SK-N-SH (cell line): ENCODE measurements around the gene BCL2A1. TPM values are rescaled to one million over a fixed set of nuclear protein-coding genes. Genes with fewer than 3 reads are reported as not detected.

Source experiments
- CTCF ChIA-PET: fragments of 300-600, 350-600 bp; formaldehyde crosslinking; extraction: SDS; loops from one replicate; lab custom pipeline; 2021; lab: Yijun Ruan, JAX
- POLR2A ChIA-PET: fragments of 350-600 bp; sonication (Branson Sonifier 250); formaldehyde crosslinking; extraction: SDS; loops from one replicate; lab custom pipeline; 2020; ENCODE audit warnings: antibody characterized with exemption, inconsistent platforms; lab: Yijun Ruan, JAX
- DNase-seq: peaks from one replicate; pipeline ENCODE4 v3.0.0; 2012
- H2AFZ ChIP-seq: fragments of 200-600 bp; sonication (generic); 2 replicates; pipeline ENCODE4 v1.8.1; 2016; ENCODE audit warnings: antibody characterized with exemption, mild to moderate bottlenecking, low read depth
- H3F3A ChIP-seq: fragments of 200-600 bp; sonication (generic); replicated peaks from 2 replicates; pipeline ENCODE3; 2016; ENCODE audit warnings: antibody characterized with exemption, mild to moderate bottlenecking; ENCODE audit not compliant: insufficient read depth
- H3K27ac ChIP-seq, 2 experiments: fragments of 200-500 bp in 1 of 2; fragments of 200-600 bp in 1 of 2; sonication (Bioruptor generic) in 1 of 2; sonication (generic), shearing (Covaris generic) in 1 of 2; 2 replicates each; pipeline versions ENCODE4 v1.5.1 to v1.6.1; 2014 to 2016; ENCODE audit warnings: low read depth in 2 of 2, inconsistent platforms in 1 of 2, low read length in 1 of 2, mild to moderate bottlenecking in 1 of 2, mixed read lengths in 1 of 2
- H3K27me3 ChIP-seq: fragments of 200-600 bp; sonication (generic), shearing (Covaris generic); 2 replicates; pipeline ENCODE4 v1.6.1; 2016; ENCODE audit warnings: mixed run types; ENCODE audit not compliant: insufficient read depth
- H3K36me3 ChIP-seq, 2 experiments: fragments of 200-500 bp in 1 of 2; fragments of 200-600 bp in 1 of 2; sonication (Bioruptor generic) in 1 of 2; sonication (generic) in 1 of 2; replicated peaks in 1 of 2; 2 replicates each; pipeline versions ENCODE3 to v1.5.1; 2014 to 2016; ENCODE audit warnings: low read length in 1 of 2, mild to moderate bottlenecking in 1 of 2; ENCODE audit not compliant: insufficient read depth in 2 of 2, control insufficient read depth in 1 of 2
- H3K4me1 ChIP-seq, 2 experiments: fragments of 200-500 bp in 1 of 2; fragments of 200-600 bp in 1 of 2; sonication (Bioruptor generic) in 1 of 2; sonication (generic), shearing (Covaris generic) in 1 of 2; 2 replicates each; pipeline versions ENCODE4 v1.5.1 to v1.6.1; 2014 to 2016; ENCODE audit warnings: low read depth in 1 of 2, low read length in 1 of 2, mixed run types in 1 of 2; ENCODE audit not compliant: insufficient read depth in 2 of 2, control insufficient read depth in 1 of 2
- H3K4me2 ChIP-seq: fragments of 200-600 bp; sonication (generic), shearing (Covaris generic); 2 replicates; pipeline ENCODE4 v1.6.1; 2017; ENCODE audit warnings: mixed run types
- H3K4me3 ChIP-seq, 2 experiments: fragments of 200-500 bp in 1 of 2; fragments of 200-600 bp in 1 of 2; sonication (Bioruptor generic) in 1 of 2; sonication (generic), shearing (Covaris generic) in 1 of 2; 2 replicates each; pipeline versions ENCODE4 v1.5.1 to v1.8.1; 2014 to 2016; ENCODE audit warnings: low read depth in 2 of 2, inconsistent platforms in 1 of 2, low read length in 1 of 2, mild to moderate bottlenecking in 1 of 2, mixed read lengths in 1 of 2, moderate library complexity in 1 of 2
- H3K79me2 ChIP-seq: fragments of 200-600 bp; sonication (generic); 2 replicates; pipeline ENCODE4 v1.8.1; 2017; ENCODE audit warnings: mild to moderate bottlenecking; ENCODE audit not compliant: insufficient read depth
- H3K9ac ChIP-seq: fragments of 200-600 bp; sonication (generic); 2 replicates; pipeline ENCODE4 v1.6.1; 2017; ENCODE audit warnings: mixed run types
- H3K9me2 ChIP-seq: fragments of 200-600 bp; sonication (generic); 2 replicates; pipeline ENCODE4 v1.6.1; 2017; ENCODE audit warnings: mixed run types
- H3K9me3 ChIP-seq: fragments of 200-600 bp; sonication (generic); 2 replicates; pipeline ENCODE4 v1.6.1; 2017; ENCODE audit warnings: mixed run types, mild to moderate bottlenecking, moderate library complexity
- H4K20me1 ChIP-seq: fragments of 200-600 bp; sonication (generic); 2 replicates; pipeline ENCODE4 v1.6.1; 2017; ENCODE audit warnings: mild to moderate bottlenecking, mixed run types; ENCODE audit not compliant: insufficient read depth
- EP300 ChIP-seq, 2 experiments: IDR thresholded peaks; 2 replicates each; pipeline versions ENCODE4 v1.4.0 to v1.6.1; 2012; ENCODE audit warnings: borderline replicate concordance in 1 of 2, low read depth in 1 of 2, low read length in 1 of 2
- FOSL2 ChIP-seq: IDR thresholded peaks from 2 replicates; pipeline ENCODE4 v1.4.0; 2012; ENCODE audit warnings: low read depth, mild to moderate bottlenecking, moderate library complexity, borderline replicate concordance
- FOXJ3 ChIP-seq: sonication (generic); formaldehyde crosslinking; IDR thresholded peaks from 2 replicates; pipeline ENCODE4 v1.5.1; 2020; ENCODE audit warnings: mild to moderate bottlenecking, missing genetic modification reagents
- FOXM1 ChIP-seq: IDR thresholded peaks from 2 replicates; pipeline ENCODE4 v1.4.0; 2012; ENCODE audit warnings: low read depth, mild to moderate bottlenecking
- GABPA ChIP-seq: IDR thresholded peaks from 2 replicates; pipeline ENCODE4 v1.4.0; 2012; ENCODE audit warnings: low read depth, mild to moderate bottlenecking
- GATA2 ChIP-seq: sonication (generic); formaldehyde crosslinking; IDR thresholded peaks from 2 replicates; pipeline ENCODE4 v1.5.0; 2020; ENCODE audit warnings: mild to moderate bottlenecking, missing genetic modification reagents
- JUND ChIP-seq: IDR thresholded peaks from 2 replicates; pipeline ENCODE4 v1.4.0; 2012
- MEF2A ChIP-seq: IDR thresholded peaks from 2 replicates; pipeline ENCODE4 v1.4.0; 2012; ENCODE audit warnings: low read depth, borderline replicate concordance
- MXI1 ChIP-seq: IDR thresholded peaks from 2 replicates; pipeline ENCODE4 v1.6.1; 2012; ENCODE audit warnings: mild to moderate bottlenecking, low read depth, low read length, improper control_type of control experiment
- NFIC ChIP-seq: IDR thresholded peaks from 2 replicates; pipeline ENCODE4 v1.4.0; 2012; ENCODE audit warnings: borderline replicate concordance
- PBX3 ChIP-seq: IDR thresholded peaks from 2 replicates; pipeline ENCODE4; 2012
- RAD21 ChIP-seq: IDR thresholded peaks from 2 replicates; pipeline ENCODE4 v1.6.1; 2012; ENCODE audit warnings: mild to moderate bottlenecking, low read length
- RFX5 ChIP-seq: IDR thresholded peaks from 2 replicates; pipeline ENCODE4 v1.6.1; 2012; ENCODE audit warnings: mild to moderate bottlenecking, improper control_type of control experiment, low read length
- RXRA ChIP-seq: IDR thresholded peaks from 2 replicates; pipeline ENCODE4 v1.4.0; 2012; ENCODE audit warnings: low read depth, mild to moderate bottlenecking, borderline replicate concordance
- SIN3A ChIP-seq: IDR thresholded peaks from 2 replicates; pipeline ENCODE4 v1.6.1; 2012; ENCODE audit warnings: low read depth, mild to moderate bottlenecking, low read length, moderate library complexity, borderline replicate concordance
- TEAD4 ChIP-seq: IDR thresholded peaks from 2 replicates; pipeline ENCODE4 v1.4.0; 2012; ENCODE audit warnings: mild to moderate bottlenecking, borderline replicate concordance; ENCODE audit not compliant: insufficient read depth
- USF1 ChIP-seq: IDR thresholded peaks from 2 replicates; pipeline ENCODE4 v1.4.0; 2012; ENCODE audit warnings: low read depth, borderline replicate concordance
- USF2 ChIP-seq: fragments of 150-350 bp; IDR thresholded peaks from 2 replicates; pipeline ENCODE4 v1.6.1; 2017; ENCODE audit warnings: antibody characterized with exemption, low read length, low read depth, borderline replicate concordance
- WGBS: methylation state at CpG from one replicate; pipeline ENCODE4 v1.1.6; 2017; ENCODE audit warnings: low lambda C conversion rate; 5-methylcytosine and 5-hydroxymethylcytosine counted together
- polyA plus RNA-seq, 3 experiments: library from polyadenylated mRNA; depleted of rRNA; stranded (reverse); fragments of >200 nt; gene quantifications; 2 replicates each; pipeline ENCODE4 v1.2.3, GENCODE V29; 2012
- TF ChIP-seq, protein P1 (sequence below): fragments of 200-600 bp; sonication (generic); IDR thresholded peaks from 2 replicates; pipeline ENCODE4 v1.6.1; 2017; ENCODE audit warnings: antibody characterized with exemption, mild to moderate bottlenecking, moderate library complexity
- TF ChIP-seq, protein P2 (sequence below): fragments of 150-350 bp; IDR thresholded peaks from 2 replicates; pipeline ENCODE4 v1.6.1; 2016; ENCODE audit warnings: mild to moderate bottlenecking, low read depth, low read length

The BCL2A1 gene
- polyA plus RNA-seq, 1 of the 3 experiments (the other 2 are of a cell fraction) = 0.08 TPM

DNA sequence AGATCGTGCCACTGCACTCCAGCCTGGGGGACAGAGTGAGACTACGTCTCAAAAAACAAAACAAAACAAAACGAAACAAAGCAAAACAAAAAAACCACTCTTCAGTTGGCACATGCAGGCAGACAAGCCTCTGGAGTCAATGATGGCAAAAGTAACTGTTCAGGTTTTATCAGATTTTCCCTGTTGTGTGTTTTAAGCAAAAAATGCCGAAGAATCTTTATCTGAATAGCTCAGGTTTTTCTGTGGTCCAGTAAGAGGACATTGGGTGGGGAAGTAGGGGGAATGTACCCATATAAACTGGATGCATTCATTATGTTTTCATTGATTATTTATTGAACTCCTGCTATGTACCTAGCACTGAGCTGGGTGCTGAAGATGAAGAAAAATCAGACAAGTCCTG lies 20.8 kb upstream of the BCL2A1 start (continued):
- TF ChIP-seq, protein P1, sequence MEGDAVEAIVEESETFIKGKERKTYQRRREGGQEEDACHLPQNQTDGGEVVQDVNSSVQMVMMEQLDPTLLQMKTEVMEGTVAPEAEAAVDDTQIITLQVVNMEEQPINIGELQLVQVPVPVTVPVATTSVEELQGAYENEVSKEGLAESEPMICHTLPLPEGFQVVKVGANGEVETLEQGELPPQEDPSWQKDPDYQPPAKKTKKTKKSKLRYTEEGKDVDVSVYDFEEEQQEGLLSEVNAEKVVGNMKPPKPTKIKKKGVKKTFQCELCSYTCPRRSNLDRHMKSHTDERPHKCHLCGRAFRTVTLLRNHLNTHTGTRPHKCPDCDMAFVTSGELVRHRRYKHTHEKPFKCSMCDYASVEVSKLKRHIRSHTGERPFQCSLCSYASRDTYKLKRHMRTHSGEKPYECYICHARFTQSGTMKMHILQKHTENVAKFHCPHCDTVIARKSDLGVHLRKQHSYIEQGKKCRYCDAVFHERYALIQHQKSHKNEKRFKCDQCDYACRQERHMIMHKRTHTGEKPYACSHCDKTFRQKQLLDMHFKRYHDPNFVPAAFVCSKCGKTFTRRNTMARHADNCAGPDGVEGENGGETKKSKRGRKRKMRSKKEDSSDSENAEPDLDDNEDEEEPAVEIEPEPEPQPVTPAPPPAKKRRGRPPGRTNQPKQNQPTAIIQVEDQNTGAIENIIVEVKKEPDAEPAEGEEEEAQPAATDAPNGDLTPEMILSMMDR = no peak
- TF ChIP-seq RXRA (no peak), MEF2A (no peak), USF2 (no peak), FOXJ3 (no peak), GABPA (no peak), PBX3 (no peak)
- TF ChIP-seq, all 33 proteins: peak for 0

- no peak overlapping the region for H3K27ac ChIP-seq
- H3K9me3 ChIP-seq = no peaks in the 10 kb centered on the region
- DNase-seq = no peak
- H3K4me2 ChIP-seq = no peak overlapping the region
- no peaks in the 10 kb centered on the region for H3K9me2 ChIP-seq
- H3K27me3 ChIP-seq = no peaks in the 10 kb centered on the region; the same call in 1 of the 2 replicates
- H3K4me1 ChIP-seq = no peaks in the 10 kb centered on the region; a peak in 1 of 4 replicates
- no peak overlapping the region for H3K9ac ChIP-seq
- TF ChIP-seq JUND (no peak), EP300 (IDR thresholded peaks at IDR 0.05; ENCODE audit: borderline replicate concordance in 1 of 2, low read depth in 1 of 2, low read length in 1 of 2) (no peak), TEAD4 (no peak), MXI1 (no peak), USF1 (no peak), SIN3A (no peak), RFX5 (no peak), NFIC (no peak), FOXJ3 (no peak), GATA2 (no peak), RAD21 (no peak), FOSL2 (no peak), FOXM1 (no peak)
- TF ChIP-seq, protein P2, sequence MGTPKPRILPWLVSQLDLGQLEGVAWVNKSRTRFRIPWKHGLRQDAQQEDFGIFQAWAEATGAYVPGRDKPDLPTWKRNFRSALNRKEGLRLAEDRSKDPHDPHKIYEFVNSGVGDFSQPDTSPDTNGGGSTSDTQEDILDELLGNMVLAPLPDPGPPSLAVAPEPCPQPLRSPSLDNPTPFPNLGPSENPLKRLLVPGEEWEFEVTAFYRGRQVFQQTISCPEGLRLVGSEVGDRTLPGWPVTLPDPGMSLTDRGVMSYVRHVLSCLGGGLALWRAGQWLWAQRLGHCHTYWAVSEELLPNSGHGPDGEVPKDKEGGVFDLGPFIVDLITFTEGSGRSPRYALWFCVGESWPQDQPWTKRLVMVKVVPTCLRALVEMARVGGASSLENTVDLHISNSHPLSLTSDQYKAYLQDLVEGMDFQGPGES = no peak
- TF ChIP-seq, protein P1 = no peak
- no peaks in the 10 kb centered on the region for H4K20me1 ChIP-seq
- no peaks in the 10 kb centered on the region for H3K79me2 ChIP-seq
- CTCF ChIA-PET = interaction anchor here (0.7 to 2.7 kb wide), 3 partner anchors 137 to 651 kb away, joined by 4 to 8 read pairs (median 4); no protein-coding TSS in a partner anchor
- no peak overlapping the region for H3K4me3 ChIP-seq
- H2AFZ ChIP-seq = no peak overlapping the region
- WGBS = 89% methylated on average over 8 of the region's 8 CpGs
- H3K36me3 ChIP-seq = no peaks in the 10 kb centered on the region
- H3F3A ChIP-seq = no peaks in the 10 kb centered on the region
- POLR2A ChIA-PET = no interaction called here
These were observed 20.0 kb upstream of the BCL2A1 start for GRCh38 chr15:79990997-79991334.
